Measurements from ENCODE around the gene SPPL2C.

DNA sequence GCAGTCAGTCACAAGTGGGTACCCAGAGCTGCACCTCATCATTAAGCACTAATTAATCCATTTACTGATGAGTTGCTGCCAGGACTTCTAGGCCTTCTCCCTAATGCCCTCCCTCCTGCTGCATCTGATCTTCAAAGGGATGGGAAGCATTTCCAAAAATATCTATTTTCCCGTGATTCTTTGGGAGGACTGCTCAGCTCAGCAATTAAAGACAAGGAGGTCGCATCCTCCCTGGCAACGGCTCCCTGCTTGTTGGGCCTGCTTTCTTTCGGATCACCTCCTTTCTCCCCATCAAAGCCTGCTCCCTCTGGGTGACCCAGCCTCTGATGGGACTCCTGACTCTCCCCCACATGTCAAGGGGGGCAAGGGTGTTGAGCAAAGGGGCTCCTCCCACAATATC lies 26.0 kb upstream of the SPPL2C start:
- TF ChIP-seq, protein P1, sequence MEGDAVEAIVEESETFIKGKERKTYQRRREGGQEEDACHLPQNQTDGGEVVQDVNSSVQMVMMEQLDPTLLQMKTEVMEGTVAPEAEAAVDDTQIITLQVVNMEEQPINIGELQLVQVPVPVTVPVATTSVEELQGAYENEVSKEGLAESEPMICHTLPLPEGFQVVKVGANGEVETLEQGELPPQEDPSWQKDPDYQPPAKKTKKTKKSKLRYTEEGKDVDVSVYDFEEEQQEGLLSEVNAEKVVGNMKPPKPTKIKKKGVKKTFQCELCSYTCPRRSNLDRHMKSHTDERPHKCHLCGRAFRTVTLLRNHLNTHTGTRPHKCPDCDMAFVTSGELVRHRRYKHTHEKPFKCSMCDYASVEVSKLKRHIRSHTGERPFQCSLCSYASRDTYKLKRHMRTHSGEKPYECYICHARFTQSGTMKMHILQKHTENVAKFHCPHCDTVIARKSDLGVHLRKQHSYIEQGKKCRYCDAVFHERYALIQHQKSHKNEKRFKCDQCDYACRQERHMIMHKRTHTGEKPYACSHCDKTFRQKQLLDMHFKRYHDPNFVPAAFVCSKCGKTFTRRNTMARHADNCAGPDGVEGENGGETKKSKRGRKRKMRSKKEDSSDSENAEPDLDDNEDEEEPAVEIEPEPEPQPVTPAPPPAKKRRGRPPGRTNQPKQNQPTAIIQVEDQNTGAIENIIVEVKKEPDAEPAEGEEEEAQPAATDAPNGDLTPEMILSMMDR (IDR thresholded peaks at IDR 0.05), result no peak
- no peak for TF ChIP-seq POLR2A (IDR thresholded peaks at IDR 0.05)
